ENCODE results near the gene WDR82.

Gene WDR82

DNA sequence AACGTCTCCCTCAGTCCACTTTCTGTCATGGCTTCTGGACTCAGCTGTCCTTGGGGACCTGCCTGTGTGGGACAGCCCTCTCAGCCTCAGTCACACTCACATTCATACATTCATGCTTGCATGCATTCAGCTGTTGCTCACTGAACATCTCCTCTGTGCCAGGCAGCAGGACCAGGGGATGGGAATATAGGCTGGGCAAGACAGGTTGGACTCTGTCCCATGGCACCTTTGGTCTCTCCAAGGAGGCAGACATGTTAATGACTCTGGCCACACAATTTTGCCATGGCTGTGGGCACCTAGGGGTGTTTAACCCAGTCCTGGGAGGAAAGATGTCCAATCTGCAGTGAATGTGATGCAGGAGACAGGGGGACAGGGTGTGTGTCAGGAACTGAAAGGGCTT, 29.9 kb upstream of the WDR82 start:
- no peak for DNase-seq (ENCODE audit: low spot score)

DNA sequence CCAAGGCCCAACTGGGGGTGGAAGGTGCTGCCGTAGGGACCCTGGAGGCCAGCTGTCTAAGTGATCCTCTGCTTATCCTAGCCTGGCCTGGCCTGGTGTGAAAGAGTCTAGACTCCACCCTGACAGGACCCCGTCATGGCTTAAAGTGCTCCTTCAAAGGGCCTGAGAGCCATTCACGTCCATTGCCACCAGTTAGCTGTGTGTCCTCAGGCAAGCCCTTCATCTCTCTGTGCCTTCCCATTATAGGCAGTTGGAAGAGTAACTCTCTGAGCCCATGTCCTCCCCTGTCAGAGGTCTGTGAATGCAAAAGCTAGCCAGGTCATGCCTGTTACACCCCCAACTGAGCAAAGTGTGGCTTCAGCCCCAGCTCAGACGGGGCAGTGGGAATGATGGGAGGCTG, 28.5 kb upstream of the WDR82 start:
- DNase-seq (ENCODE audit: low spot score) = no peak

- no peak for DNase-seq (ENCODE audit: low spot score)
Observed at GRCh38 chr3:52305926-52306325, 27.5 kb upstream of the WDR82 start.

GRCh38 chr3:52303811-52304210, 25.4 kb upstream of the WDR82 start:
- DNase-seq (ENCODE audit: low spot score) = no peak

- no peak for DNase-seq (ENCODE audit: low spot score)
Observed at GRCh38 chr3:52302426-52303145, 24.1 kb upstream of the WDR82 start.

DNA sequence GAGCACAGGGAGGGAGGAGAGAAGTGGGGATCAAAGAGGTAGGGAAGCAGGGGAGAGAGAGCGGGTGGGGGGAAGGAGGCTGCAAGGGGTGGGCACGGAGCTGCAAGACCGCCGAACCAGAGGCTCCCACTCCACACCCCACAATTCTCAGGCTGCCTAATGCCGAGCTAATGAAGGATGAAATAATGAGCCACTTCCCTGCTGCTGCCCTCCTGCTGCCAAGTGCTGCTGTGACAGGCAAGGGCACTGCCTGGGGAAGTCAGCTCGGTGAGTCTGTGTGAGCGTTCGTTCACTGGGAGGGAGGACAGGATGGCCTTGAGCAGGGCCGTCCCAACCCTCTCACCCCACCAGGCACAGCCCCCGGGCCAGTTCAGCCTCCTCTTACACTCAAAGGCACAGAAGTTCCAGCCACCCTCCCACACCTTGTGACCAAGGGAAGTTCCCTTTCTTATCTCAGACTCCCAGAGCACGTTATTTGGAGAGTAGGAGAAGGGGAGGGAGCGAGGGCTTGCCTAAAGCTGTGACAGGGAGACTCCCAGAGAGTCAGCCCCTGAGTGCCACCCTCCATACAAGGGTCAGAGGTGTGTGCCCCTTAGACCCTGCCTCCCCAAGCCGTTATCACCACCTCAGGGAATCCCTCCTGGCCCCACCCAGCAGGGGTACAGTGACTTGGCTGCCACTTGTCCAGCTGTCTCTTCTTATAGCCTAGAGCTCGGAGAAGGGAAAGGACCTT, 21.6 kb upstream of the WDR82 start:
- DNase-seq (ENCODE audit: low spot score) = no peak

GRCh38 chr3:52299247-52299878, 20.9 kb upstream of the WDR82 start:
- DNase-seq (ENCODE audit: low spot score) = no peak

- DNase-seq (ENCODE audit: low spot score) = no peak
Observed at GRCh38 chr3:52298149-52299098, 20.0 kb upstream of the WDR82 start.

DNA sequence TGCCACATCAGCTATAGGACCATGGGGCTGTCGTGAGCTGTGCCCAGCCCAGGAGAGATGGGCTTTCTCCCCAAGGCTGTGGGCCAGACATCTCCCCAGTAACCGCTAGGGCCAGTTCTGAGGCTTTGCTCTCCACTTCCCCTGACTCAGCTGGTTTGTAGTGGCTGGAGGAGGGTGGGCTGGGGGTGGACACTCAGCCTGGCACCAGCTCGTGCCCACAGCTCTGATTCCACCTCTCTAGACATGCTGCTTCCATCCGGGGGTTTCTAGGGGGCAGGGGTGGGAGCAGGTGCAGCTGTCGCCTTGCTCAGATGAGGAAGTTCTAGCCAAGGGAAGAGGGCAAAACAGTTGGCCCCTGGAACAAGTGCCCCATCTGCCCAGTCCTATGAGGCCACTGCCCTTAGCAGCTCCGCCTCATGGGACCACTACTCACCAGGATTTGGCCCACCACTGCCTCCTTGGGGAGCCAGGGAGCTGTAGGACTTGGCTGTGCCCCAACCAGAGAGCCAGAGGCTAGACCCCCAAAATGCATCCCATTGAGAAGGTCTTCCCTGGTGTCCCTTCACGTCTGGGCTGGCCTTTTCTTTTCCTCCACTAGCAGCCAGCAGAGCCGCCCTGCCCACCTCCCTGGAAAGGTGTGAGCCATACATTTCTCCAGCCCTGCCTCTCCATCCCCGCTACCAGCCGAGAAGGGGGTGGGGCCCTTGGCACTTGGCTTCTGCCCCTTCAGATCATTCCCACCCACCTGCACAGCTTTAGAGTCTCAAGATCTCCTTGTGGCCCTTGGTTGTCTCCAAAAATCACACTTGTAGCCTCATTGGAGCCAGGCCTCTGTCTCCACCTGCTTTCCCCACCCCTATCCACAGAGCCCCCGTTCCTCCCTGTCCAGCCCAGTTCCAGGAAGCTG, 19.0 kb upstream of the WDR82 start:
- no peak for DNase-seq (ENCODE audit: low spot score)

- DNase-seq (ENCODE audit: low spot score) = no peak
Observed at GRCh38 chr3:52295671-52296208, 17.3 kb upstream of the WDR82 start.

- no peak for DNase-seq (ENCODE audit: low spot score)
Observed at GRCh38 chr3:52294320-52295150, 16.1 kb upstream of the WDR82 start.

- no peak for DNase-seq (ENCODE audit: low spot score)
Observed at GRCh38 chr3:52293491-52294319, 15.3 kb upstream of the WDR82 start.

DNA sequence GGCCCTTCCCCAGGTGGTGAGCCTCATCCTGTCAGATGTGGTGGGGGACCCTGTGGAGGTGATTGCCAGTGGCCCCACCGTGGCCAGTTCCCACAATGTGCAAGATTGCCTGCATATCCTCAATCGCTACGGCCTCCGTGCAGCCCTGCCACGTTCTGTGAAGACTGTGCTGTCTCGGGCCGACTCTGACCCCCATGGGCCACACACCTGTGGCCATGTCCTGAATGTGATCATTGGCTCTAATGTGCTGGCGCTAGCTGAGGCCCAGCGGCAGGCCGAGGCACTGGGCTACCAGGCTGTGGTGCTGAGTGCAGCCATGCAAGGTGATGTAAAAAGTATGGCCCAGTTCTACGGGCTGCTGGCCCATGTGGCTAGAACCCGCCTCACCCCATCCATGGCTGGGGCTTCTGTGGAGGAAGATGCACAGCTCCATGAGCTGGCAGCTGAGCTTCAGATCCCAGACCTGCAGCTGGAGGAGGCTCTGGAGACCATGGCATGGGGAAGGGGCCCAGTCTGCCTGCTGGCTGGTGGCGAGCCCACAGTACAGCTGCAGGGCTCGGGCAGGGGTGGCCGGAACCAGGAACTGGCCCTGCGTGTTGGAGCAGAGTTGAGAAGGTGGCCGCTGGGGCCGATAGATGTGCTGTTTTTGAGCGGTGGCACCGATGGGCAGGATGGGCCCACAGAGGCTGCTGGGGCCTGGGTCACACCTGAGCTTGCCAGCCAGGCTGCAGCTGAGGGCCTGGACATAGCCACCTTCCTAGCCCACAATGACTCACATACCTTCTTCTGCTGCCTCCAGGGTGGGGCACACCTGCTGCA, 14.0 kb upstream of the WDR82 start:
- DNase-seq (ENCODE audit: low spot score) = no peak

DNA sequence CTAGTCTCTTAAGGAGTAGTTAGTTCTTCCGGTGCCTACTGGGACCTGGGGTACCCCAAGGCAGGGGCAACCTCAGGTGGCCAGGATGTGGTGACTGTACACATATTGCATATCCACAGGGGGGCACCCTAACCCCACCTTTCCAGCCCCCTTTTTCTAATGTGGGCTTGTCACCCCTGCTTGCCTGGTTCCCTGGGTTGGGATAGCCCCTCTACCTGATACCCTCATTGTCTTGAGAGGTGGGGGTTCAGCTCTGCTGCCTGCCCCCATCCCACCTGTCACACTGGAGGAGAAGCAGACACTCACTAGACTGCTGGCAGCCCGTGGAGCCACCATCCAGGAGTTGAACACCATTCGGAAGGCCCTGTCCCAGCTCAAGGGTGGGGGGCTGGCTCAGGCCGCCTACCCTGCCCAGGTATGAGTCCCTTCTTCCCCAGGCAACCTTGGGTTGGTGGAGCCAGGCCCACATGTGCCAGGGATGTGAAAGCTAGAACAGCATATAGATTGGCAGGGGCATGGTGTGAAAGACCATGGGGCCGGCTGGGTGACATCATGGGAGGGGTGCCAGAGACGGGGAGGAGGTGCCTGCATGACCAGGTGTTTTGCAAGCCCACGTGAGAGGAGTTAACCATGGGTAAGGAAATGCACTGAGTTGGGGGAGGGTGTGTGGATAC, 13.2 kb upstream of the WDR82 start:
- DNase-seq (ENCODE audit: low spot score) = no peak

DNA sequence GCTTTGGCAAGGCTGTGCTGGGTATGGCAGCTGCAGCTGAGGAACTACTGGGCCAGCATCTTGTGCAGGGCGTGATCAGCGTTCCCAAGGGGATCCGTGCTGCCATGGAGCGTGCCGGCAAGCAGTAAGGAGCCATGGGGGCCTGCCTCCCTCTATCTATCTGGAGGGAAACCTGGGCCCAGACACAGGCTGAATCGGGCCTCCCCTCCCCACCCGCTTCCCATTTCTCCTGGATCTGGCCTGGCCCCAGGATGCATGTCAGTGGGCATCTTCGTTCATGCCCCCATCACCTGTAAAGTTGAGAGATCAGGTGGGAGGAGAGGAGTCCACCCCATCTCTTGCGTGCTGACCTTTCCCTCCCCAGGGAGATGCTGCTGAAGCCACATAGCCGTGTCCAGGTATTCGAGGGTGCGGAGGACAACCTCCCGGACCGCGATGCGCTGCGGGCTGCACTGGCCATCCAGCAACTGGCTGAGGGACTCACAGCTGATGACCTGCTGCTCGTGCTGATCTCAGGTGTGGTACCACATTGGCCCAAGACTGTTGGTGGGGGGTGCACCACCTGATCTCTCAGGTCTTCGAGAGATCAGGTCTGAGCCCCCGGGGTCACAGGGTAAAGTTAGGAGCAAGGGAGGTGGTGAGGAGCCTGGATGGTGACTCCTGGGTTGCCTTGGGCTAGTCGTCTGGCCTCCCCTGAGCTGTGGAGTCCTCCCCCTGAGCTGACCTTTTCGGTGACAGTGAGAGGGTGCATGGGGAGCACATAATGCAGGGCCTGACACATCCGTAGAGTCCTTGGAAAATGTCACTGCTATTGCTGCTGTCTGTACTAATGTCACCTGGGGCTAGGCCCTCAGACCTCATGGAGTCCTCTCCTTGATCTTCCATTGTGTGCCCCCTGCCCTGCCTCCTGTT, 12.4 kb upstream of the WDR82 start:
- DNase-seq (ENCODE audit: low spot score) = no peak
